AG04449 (cell line): ENCODE measurements around the gene ABCA1.
"Not testable (repeated sequence)": the region's sequence is repeated elsewhere in the genome, so short reads cannot be mapped to it uniquely, and the experiment has no call there.

Source experiments
- CTCF ChIA-PET: fragments of 350-600 bp; formaldehyde crosslinking; extraction: SDS; loops from one replicate; lab custom pipeline; 2021; ENCODE audit warnings: antibody characterized with exemption; lab: Yijun Ruan, JAX
- POLR2A ChIA-PET: fragments of 400-600, 350-600 bp; formaldehyde crosslinking; extraction: SDS; loops from one replicate; lab custom pipeline; 2020; ENCODE audit warnings: antibody characterized with exemption, inconsistent platforms; lab: Yijun Ruan, JAX
- DNase-seq: peaks from one replicate; pipeline ENCODE4 v3.0.0-alpha.2; 2010; ENCODE audit warnings: low read depth, low spot score
- H3K4me3 ChIP-seq: 2 replicates; pipeline ENCODE4 v1.5.1; 2011; ENCODE audit warnings: low read depth, mild to moderate bottlenecking, control low read depth, low read length
- TF ChIP-seq, protein P1 (sequence below): IDR thresholded peaks from one replicate; pipeline ENCODE4 v1.5.1; 2011; ENCODE audit warnings: mild to moderate bottlenecking, moderate library complexity, low read length, control low read depth, inconsistent platforms; ENCODE audit not compliant: insufficient read depth; ENCODE audit errors: missing control alignments

The ABCA1 gene

DNA sequence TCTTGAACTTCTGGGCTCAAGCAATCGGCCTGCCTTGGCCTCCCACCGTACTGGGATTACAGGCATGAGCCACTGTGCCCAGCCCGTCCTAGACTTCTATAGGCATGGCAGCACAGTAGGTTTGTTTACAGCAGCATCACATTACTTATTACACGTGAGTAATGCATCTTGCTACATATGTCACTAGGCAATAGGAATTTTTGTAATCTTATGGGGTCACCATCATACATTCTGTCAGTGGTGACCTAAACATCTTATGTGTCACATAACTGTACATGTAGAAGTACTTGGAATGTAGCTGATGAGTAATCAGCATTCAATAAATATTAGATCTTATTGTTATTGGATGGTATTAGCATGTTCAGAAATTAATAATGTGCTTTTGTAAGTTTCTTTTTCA lies 22.9 kb upstream of the ABCA1 start:
- no peak for DNase-seq
- CTCF ChIA-PET: no interaction called here
- H3K4me3 ChIP-seq: no peak overlapping the region
- POLR2A ChIA-PET: no interaction called here
- TF ChIP-seq, protein P1, sequence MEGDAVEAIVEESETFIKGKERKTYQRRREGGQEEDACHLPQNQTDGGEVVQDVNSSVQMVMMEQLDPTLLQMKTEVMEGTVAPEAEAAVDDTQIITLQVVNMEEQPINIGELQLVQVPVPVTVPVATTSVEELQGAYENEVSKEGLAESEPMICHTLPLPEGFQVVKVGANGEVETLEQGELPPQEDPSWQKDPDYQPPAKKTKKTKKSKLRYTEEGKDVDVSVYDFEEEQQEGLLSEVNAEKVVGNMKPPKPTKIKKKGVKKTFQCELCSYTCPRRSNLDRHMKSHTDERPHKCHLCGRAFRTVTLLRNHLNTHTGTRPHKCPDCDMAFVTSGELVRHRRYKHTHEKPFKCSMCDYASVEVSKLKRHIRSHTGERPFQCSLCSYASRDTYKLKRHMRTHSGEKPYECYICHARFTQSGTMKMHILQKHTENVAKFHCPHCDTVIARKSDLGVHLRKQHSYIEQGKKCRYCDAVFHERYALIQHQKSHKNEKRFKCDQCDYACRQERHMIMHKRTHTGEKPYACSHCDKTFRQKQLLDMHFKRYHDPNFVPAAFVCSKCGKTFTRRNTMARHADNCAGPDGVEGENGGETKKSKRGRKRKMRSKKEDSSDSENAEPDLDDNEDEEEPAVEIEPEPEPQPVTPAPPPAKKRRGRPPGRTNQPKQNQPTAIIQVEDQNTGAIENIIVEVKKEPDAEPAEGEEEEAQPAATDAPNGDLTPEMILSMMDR: no peak

GRCh38 chr9:104948277-104948676 lies 20.3 kb upstream of the ABCA1 start:
- ChIA-PET POLR2A (no interaction called here), CTCF (interaction anchor here (1.4 kb wide), 1 partner anchor 21 kb away, joined by 3 read pairs; no protein-coding TSS in a partner anchor)

DNA sequence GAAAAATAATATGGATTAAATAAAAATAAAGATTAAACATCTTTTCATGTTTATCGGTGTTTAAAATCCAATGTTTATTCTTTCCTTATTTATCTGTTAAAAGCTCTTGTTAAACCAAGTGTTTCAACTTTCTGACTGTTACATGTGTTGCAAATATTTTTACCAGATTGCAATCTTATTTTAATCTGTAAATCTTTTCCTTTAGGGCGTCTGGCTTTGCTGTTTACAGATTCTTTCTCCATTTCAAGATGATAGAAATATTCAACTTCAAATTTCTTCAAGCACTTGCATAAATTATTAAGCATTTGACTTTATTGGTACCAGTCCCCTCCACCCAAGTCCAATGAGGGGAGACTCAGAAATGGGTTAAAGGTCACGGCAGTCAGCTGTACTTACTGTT lies 16.9 kb upstream of the ABCA1 start:
- no peak overlapping the region for H3K4me3 ChIP-seq
- ChIA-PET POLR2A (interaction anchor here (1.4 kb wide), 1 partner anchor 119 kb away, joined by 3 read pairs; no protein-coding TSS in a partner anchor), CTCF (interaction anchor here (2.0 kb wide), 1 partner anchor 82 kb away, joined by 6 read pairs; no protein-coding TSS in a partner anchor)
- TF ChIP-seq, protein P1: no peak
- DNase-seq: no peak

More at GRCh38 chr9:104948277-104948676, 20.3 kb upstream of the ABCA1 start:
- no peak overlapping the region for H3K4me3 ChIP-seq
- TF ChIP-seq, protein P1: no peak
- no peak for DNase-seq

- CTCF ChIA-PET: interaction anchor here (2.0 kb wide), 1 partner anchor 81 kb away, joined by 6 read pairs; no protein-coding TSS in a partner anchor
- TF ChIP-seq, protein P1: no peak
- POLR2A ChIA-PET: interaction anchor here (1.4 kb wide), 1 partner anchor 120 kb away, joined by 3 read pairs; no protein-coding TSS in a partner anchor
- DNase-seq: no peak
- no peak overlapping the region for H3K4me3 ChIP-seq
Measured at GRCh38 chr9:104944356-104944755, 16.4 kb upstream of the ABCA1 start.

- ChIA-PET CTCF (no interaction called here), POLR2A (no interaction called here)
- H3K4me3 ChIP-seq: no peak overlapping the region
- DNase-seq: no peak
- TF ChIP-seq, protein P1: no peak
Measured at GRCh38 chr9:104941597-104941996, 13.6 kb upstream of the ABCA1 start.

- DNase-seq: no peak
- POLR2A ChIA-PET: no interaction called here
- TF ChIP-seq, protein P1: no peak
- H3K4me3 ChIP-seq: no peak overlapping the region
- CTCF ChIA-PET: interaction anchor here (0.9 to 1.0 kb wide), 2 partner anchors 15 to 19 kb away, joined by 3 read pairs; no protein-coding TSS in a partner anchor
Measured at GRCh38 chr9:104936291-104936690, 8.3 kb upstream of the ABCA1 start.

- H3K4me3 ChIP-seq, DNase-seq, CTCF ChIA-PET, POLR2A ChIA-PET: not testable (repeated sequence)
Measured at GRCh38 chr9:104935501-104935810, 7.5 kb upstream of the ABCA1 start.
